CD4-positive, alpha-beta T cell (primary cell): ENCODE results near the gene EGR2. TPM values are rescaled to one million over a fixed set of nuclear protein-coding genes. Genes with fewer than 3 reads are reported as not detected.
A peak's percentile ranks its signal among the peaks of the same experiment; 100 is the strongest.

Source experiments
- ATAC-seq: fragments of 200-7000 bp; cut with Tn5 transposase; one replicate; pipeline ENCODE4 v1.10.0; 2022; ENCODE audit warnings: mild to moderate bottlenecking; ENCODE audit not compliant: poor library complexity
- CTCF ChIA-PET: fragments of 350-600 bp; sonication (Branson Sonifier 250); formaldehyde crosslinking; loops from one replicate; lab custom pipeline; 2021; ENCODE audit warnings: antibody characterized with exemption, inconsistent platforms; lab: Charles Lee
- POLR2A ChIA-PET: fragments of 350-600 bp; sonication (Branson Sonifier 250); formaldehyde crosslinking; loops from one replicate; lab custom pipeline; 2021; ENCODE audit warnings: antibody characterized with exemption, inconsistent platforms; lab: Charles Lee
- DNase-seq, 14 experiments: peaks; one replicate each; pipeline ENCODE4 v3.0.0-alpha.2; 2013 to 2020; ENCODE audit warnings: mixed read lengths in 2 of 14
- H3K27ac ChIP-seq, 2 donors: one replicate each; pipeline versions ENCODE4 v1.5.1 to v1.7.0; 2013; ENCODE audit warnings: low read length in 2 of 2, low read depth in 1 of 2, mild to moderate bottlenecking in 1 of 2
- H3K27me3 ChIP-seq, 2 experiments: 1 replicate in 1 of 2; 2 replicates in 1 of 2; pipeline versions ENCODE4 v1.6.1 to v1.7.0; 2013; ENCODE audit warnings: low read length in 2 of 2, control low read depth in 1 of 2, mild to moderate bottlenecking in 1 of 2, moderate library complexity in 1 of 2; ENCODE audit not compliant: insufficient read depth in 2 of 2, control insufficient read depth in 1 of 2
- H3K36me3 ChIP-seq: one replicate; pipeline ENCODE4 v1.6.1; 2013; ENCODE audit warnings: low read length, control low read depth; ENCODE audit not compliant: insufficient read depth
- H3K4me1 ChIP-seq: one replicate; pipeline ENCODE4 v1.6.1; 2013; ENCODE audit warnings: low read length, control low read depth; ENCODE audit not compliant: insufficient read depth
- H3K4me3 ChIP-seq: one replicate; pipeline ENCODE4 v1.5.1; 2013; ENCODE audit warnings: mild to moderate bottlenecking, low read length, moderate library complexity
- H3K9me3 ChIP-seq, 2 experiments: 1 replicate in 1 of 2; 2 replicates in 1 of 2; pipeline versions ENCODE4 v1.6.1 to v1.7.0; 2013; ENCODE audit warnings: low read length in 2 of 2, mild to moderate bottlenecking in 2 of 2, control low read depth in 1 of 2, moderate library complexity in 1 of 2; ENCODE audit not compliant: control insufficient read depth in 1 of 2, insufficient read depth in 1 of 2
- H3K27ac Mint-ChIP-seq: one replicate; pipeline ENCODE4 v1.8.0; 2020; ENCODE audit warnings: mixed read lengths
- H3K27me3 Mint-ChIP-seq: one replicate; pipeline ENCODE4 v1.8.0; 2021; ENCODE audit warnings: mixed read lengths
- H3K36me3 Mint-ChIP-seq: one replicate; pipeline ENCODE4 v1.8.0; 2021; ENCODE audit warnings: low read depth, mixed read lengths
- H3K4me1 Mint-ChIP-seq: one replicate; pipeline ENCODE4 v1.8.0; 2021; ENCODE audit warnings: low read depth, mixed read lengths
- H3K4me3 Mint-ChIP-seq: one replicate; pipeline ENCODE4 v1.8.0; 2020; ENCODE audit warnings: mild to moderate bottlenecking, mixed read lengths
- H3K9me3 Mint-ChIP-seq: one replicate; pipeline ENCODE4 v1.8.0; 2020; ENCODE audit warnings: mixed read lengths
- CTCF ChIP-seq: fragments of 200-600 bp; IDR thresholded peaks from one replicate; pipeline ENCODE4 v1.8.0; 2022; ENCODE audit warnings: antibody characterized with exemption, mild to moderate bottlenecking
- intact Hi-C, 2 experiments: fragments of 100-400 bp; cut with DNase I in 1 of 2; cut with micrococcal nuclease in 1 of 2; formaldehyde crosslinking; loops; one replicate each; pipeline versions ENCODE4 v1.15.1 to v1.9.0; 2023 to 2025; cut with DNase I, micrococcal nuclease
- total RNA-seq, 174 experiments: library from RNA in 2 of 174; stranded (reverse) in 2 of 174; gene quantifications; one replicate each; pipeline ENCODE4 v1.2.3 and lab custom pipeline; 2021 to 2026

The EGR2 gene
- total RNA-seq, 2 experiments from 2014 or later, result 3.2 to 5.4 TPM

GRCh38 chr10:62817121-62817765, 1.1 kb upstream of the EGR2 start:
- Mint-ChIP-seq H3K9me3 (no peaks in the 10 kb centered on the region), H3K4me3 (peak overlapping the region; percentile 97), H3K36me3 (peaks cover 11% of the 10 kb centered on the region), H3K4me1 (peaks cover 49% of the 10 kb centered on the region), H3K27me3 (peaks cover 56% of the 10 kb centered on the region), H3K27ac (peak overlapping the region; percentile 95)
- no peak for TF ChIP-seq CTCF
- Histone ChIP-seq H3K4me3 (peak overlapping the region; percentile 68), H3K27me3 (peaks cover 36 to 39% of the 10 kb centered on the region in 2 experiments), H3K36me3 (no peaks in the 10 kb centered on the region), H3K4me1 (peaks cover 50% of the 10 kb centered on the region), H3K27ac (peak overlapping the region; percentile 70 to 73), H3K9me3 (no peaks in the 10 kb centered on the region)
- intact Hi-C loops, result loop anchor here (1.0 to 10.0 kb wide), 12 partner anchors 85 to 912 kb away; partner anchors contain the start of genes NRBF2 (in 2 of the 2) and ARID5B (in 1 of the 2)
- ChIA-PET CTCF (interaction anchor here (0.6 to 4.7 kb wide), 24 partner anchors 9 to 392 kb away, joined by 3 to 40 read pairs (median 6); partner anchors contain the start of gene ADO), POLR2A (interaction anchor here (0.6 to 5.7 kb wide), 26 partner anchors 12 to 917 kb away, joined by 3 to 106 read pairs (median 4); partner anchors contain the start of genes ADO, NRBF2 and REEP3)
- ATAC-seq, result peak; percentile 29
- DNase-seq, result peak in 8 of 14 experiments; percentile 35 to 78 (median 48)

GRCh38 chr10:62816076-62816330, 163 bp downstream of the EGR2 start:
- Mint-ChIP-seq H3K27ac (peak overlapping the region; percentile 95), H3K4me3 (peak overlapping the region; percentile 97), H3K36me3 (peaks cover 11% of the 10 kb centered on the region), H3K27me3 (peaks cover 50% of the 10 kb centered on the region), H3K4me1 (peaks cover 58% of the 10 kb centered on the region), H3K9me3 (no peaks in the 10 kb centered on the region)
- no peaks in the 10 kb centered on the region for H3K9me3 ChIP-seq
- intact Hi-C loops, result loop anchor here (1.0 to 10.0 kb wide), 14 partner anchors 12 to 911 kb away; partner anchors contain the start of genes NRBF2 (in 2 of the 2), ADO (in 1 of the 2) and ARID5B (in 1 of the 2)
- H3K4me3 ChIP-seq, result peak overlapping the region; percentile 68
- peak overlapping the region in 1 of 2 donors; percentile 92 for H3K27ac ChIP-seq
- H3K4me1 ChIP-seq, result peaks cover 55% of the 10 kb centered on the region
- CTCF ChIA-PET, result interaction anchor here (1.2 to 4.7 kb wide), 5 partner anchors 10 to 206 kb away, joined by 4 to 40 read pairs (median 19); partner anchors contain the start of gene ADO
- POLR2A ChIA-PET, result interaction anchor here (0.9 to 5.7 kb wide), 20 partner anchors 11 to 916 kb away, joined by 3 to 106 read pairs (median 6); partner anchors contain the start of genes ADO and NRBF2
- DNase-seq (no peak), ATAC-seq (no peak)
- H3K27me3 ChIP-seq, result peaks cover 35 to 36% of the 10 kb centered on the region in 2 experiments
- no peak for TF ChIP-seq CTCF
- no peaks in the 10 kb centered on the region for H3K36me3 ChIP-seq

GRCh38 chr10:62815381-62816075, 638 bp downstream of the EGR2 start:
- H3K36me3 ChIP-seq, result no peaks in the 10 kb centered on the region
- Mint-ChIP-seq H3K36me3 (peaks cover 11% of the 10 kb centered on the region), H3K4me1 (peaks cover 63% of the 10 kb centered on the region), H3K27me3 (peaks cover 46% of the 10 kb centered on the region), H3K9me3 (no peaks in the 10 kb centered on the region), H3K4me3 (peak overlapping the region; percentile 97), H3K27ac (peak overlapping the region; percentile 95)
- intact Hi-C loops, result loop anchor here (1.0 to 10.0 kb wide), 15 partner anchors 10 to 911 kb away; partner anchors contain the start of genes NRBF2 (in 2 of the 2), ADO (in 1 of the 2) and ARID5B (in 1 of the 2)
- no peak overlapping the region for H3K27ac ChIP-seq
- ChIA-PET CTCF (interaction anchor here (1.2 to 4.7 kb wide), 3 partner anchors 134 to 205 kb away, joined by 4 to 40 read pairs (median 23); no protein-coding TSS in a partner anchor), POLR2A (interaction anchor here (0.9 to 5.7 kb wide), 13 partner anchors 10 to 913 kb away, joined by 3 to 106 read pairs (median 7); partner anchors contain the start of genes ADO and NRBF2)
- H3K4me1 ChIP-seq, result peaks cover 55% of the 10 kb centered on the region
- peaks cover 31 to 34% of the 10 kb centered on the region in 2 experiments for H3K27me3 ChIP-seq
- peak overlapping the region; percentile 68 for H3K4me3 ChIP-seq
- DNase-seq, result peak in 6 of 14 experiments; percentile 6 to 58 (median 34)
- no peak for ATAC-seq
- no peaks in the 10 kb centered on the region for H3K9me3 ChIP-seq
- no peak for TF ChIP-seq CTCF
